Measurements from ENCODE around the gene OPRD1. TPM values are rescaled to one million over a fixed set of nuclear protein-coding genes. Genes with fewer than 3 reads are reported as not detected.

OPRD1 gene
- total and polyA plus RNA-seq, 2 donors (not counting 1 experiment from before 2014, with no cell fraction given) = not detected

- Mint-ChIP-seq H3K9me3 (ENCODE audit: insufficient read depth) (no peaks in the 10 kb centered on the region), H3K4me3 (no peak overlapping the region), H3K4me1 (no peaks in the 10 kb centered on the region), H3K27ac (no peak overlapping the region), H3K27me3 (peaks cover 3% of the 10 kb centered on the region)
- H3K4me2 ChIP-seq (replicated peaks; ENCODE audit: low read depth, low read length, poor library complexity, severe bottlenecking) = no peak overlapping the region
- H3K4me3 ChIP-seq (ENCODE audit: control extremely low read depth in 1 of 5, extremely low read depth in 1 of 5, insufficient read depth in 1 of 5, low read depth in 2 of 5, low read length in 4 of 5) = no peak overlapping the region
- CTCF ChIA-PET = interaction anchor here (0.7 to 3.1 kb wide), 4 partner anchors 9 to 335 kb away, joined by 3 to 19 read pairs (median 7); no protein-coding TSS in a partner anchor
- no peaks in the 10 kb centered on the region for H3K9me3 ChIP-seq (ENCODE audit: control extremely low read depth in 1 of 3, control insufficient read depth in 2 of 3, insufficient read depth in 1 of 3, low read length in 2 of 3)
- TF ChIP-seq EZH2 (IDR thresholded peaks at IDR 0.05; ENCODE audit: borderline replicate concordance, insufficient read depth, low read depth, low read length, poor library complexity, severe bottlenecking) (no peak), CTCF (IDR thresholded peaks at IDR 0.05) (no peak)
- ATAC-seq (ENCODE audit: low read depth) (no peak), DNase-seq (no peak)
- H3K4me1 ChIP-seq (ENCODE audit: control insufficient read depth in 2 of 2, insufficient read depth in 2 of 2, low read length in 2 of 2) = no peaks in the 10 kb centered on the region
- no peaks in the 10 kb centered on the region for H4K20me1 ChIP-seq (ENCODE audit: control insufficient read depth, insufficient read depth, low read length, poor library complexity, severe bottlenecking)
- H3K9ac ChIP-seq (ENCODE audit: low read length) = no peak overlapping the region
- intact Hi-C loops (cut with micrococcal nuclease) = no loop called here
- no peaks in the 10 kb centered on the region for H3K79me2 ChIP-seq (ENCODE audit: control insufficient read depth, insufficient read depth, low read length)
- no peak overlapping the region for H3K27ac ChIP-seq (ENCODE audit: low read length in 2 of 2)
- POLR2A ChIA-PET = no interaction called here
- WGBS (ENCODE audit: insufficient coverage) = 67% methylated on average over 3 of the region's 3 CpGs
- H3K36me3 ChIP-seq (replicated peaks in 1 of 2; ENCODE audit: control extremely low read depth in 1 of 2, control insufficient read depth in 1 of 2, extremely low read depth in 1 of 2, insufficient read depth in 2 of 2, low read length in 1 of 2) = no peaks in the 10 kb centered on the region
- H2AFZ ChIP-seq (ENCODE audit: insufficient read depth, low read depth, low read length, poor library complexity, severe bottlenecking) = no peak overlapping the region
- peaks cover 0 to 7% (median 0%) of the 10 kb centered on the region in 4 experiments for H3K27me3 ChIP-seq (replicated peaks in 1 of 4; ENCODE audit: control extremely low read depth in 1 of 4, control insufficient read depth in 3 of 4, insufficient read depth in 4 of 4, low read length in 3 of 4)
These were observed 55.9 kb downstream of the OPRD1 start for GRCh38 chr1:28867850-28868249.

- Mint-ChIP-seq H3K27me3 (peaks cover 3% of the 10 kb centered on the region), H3K4me3 (no peak overlapping the region), H3K27ac (no peak overlapping the region), H3K4me1 (no peaks in the 10 kb centered on the region), H3K9me3 (ENCODE audit: insufficient read depth) (no peaks in the 10 kb centered on the region)
- no peak for ATAC-seq (ENCODE audit: low read depth)
- Histone ChIP-seq H3K79me2 (ENCODE audit: control insufficient read depth, insufficient read depth, low read length) (no peaks in the 10 kb centered on the region), H4K20me1 (ENCODE audit: control insufficient read depth, insufficient read depth, low read length, poor library complexity, severe bottlenecking) (no peaks in the 10 kb centered on the region), H3K27ac (ENCODE audit: low read length in 2 of 2) (no peak overlapping the region), H3K9ac (ENCODE audit: low read length) (no peak overlapping the region), H3K4me3 (ENCODE audit: control extremely low read depth in 1 of 5, extremely low read depth in 1 of 5, insufficient read depth in 1 of 5, low read depth in 2 of 5, low read length in 4 of 5) (no peak overlapping the region), H3K36me3 (replicated peaks in 1 of 2; ENCODE audit: control extremely low read depth in 1 of 2, control insufficient read depth in 1 of 2, extremely low read depth in 1 of 2, insufficient read depth in 2 of 2, low read length in 1 of 2) (no peaks in the 10 kb centered on the region), H3K4me1 (ENCODE audit: control insufficient read depth in 2 of 2, insufficient read depth in 2 of 2, low read length in 2 of 2) (no peaks in the 10 kb centered on the region), H3K9me3 (ENCODE audit: control extremely low read depth in 1 of 3, control insufficient read depth in 2 of 3, insufficient read depth in 1 of 3, low read length in 2 of 3) (no peaks in the 10 kb centered on the region), H3K27me3 (replicated peaks in 1 of 4; ENCODE audit: control extremely low read depth in 1 of 4, control insufficient read depth in 3 of 4, insufficient read depth in 4 of 4, low read length in 3 of 4) (peaks cover 0 to 3% (median 0%) of the 10 kb centered on the region in 4 experiments), H2AFZ (ENCODE audit: insufficient read depth, low read depth, low read length, poor library complexity, severe bottlenecking) (no peak overlapping the region), H3K4me2 (replicated peaks; ENCODE audit: low read depth, low read length, poor library complexity, severe bottlenecking) (no peak overlapping the region)
- no CpG with 5 or more reads among the region's 5 CpGs for WGBS (ENCODE audit: insufficient coverage)
- intact Hi-C loops (cut with micrococcal nuclease) = no loop called here
- no peak for DNase-seq
- TF ChIP-seq CTCF (IDR thresholded peaks at IDR 0.05) (no peak), EZH2 (IDR thresholded peaks at IDR 0.05; ENCODE audit: borderline replicate concordance, insufficient read depth, low read depth, low read length, poor library complexity, severe bottlenecking) (no peak)
- POLR2A ChIA-PET = no interaction called here
- CTCF ChIA-PET = no interaction called here
These were observed 58.0 kb downstream of the OPRD1 start for GRCh38 chr1:28869952-28870351.

All from B cell (primary cell).